ENCODE measurements around the gene L2HGDH. TPM values are rescaled to one million over a fixed set of nuclear protein-coding genes. Genes with fewer than 3 reads are reported as not detected.

L2HGDH gene
- total RNA-seq, 1 experiment from 2014 or later, result 24.0 TPM

DNA sequence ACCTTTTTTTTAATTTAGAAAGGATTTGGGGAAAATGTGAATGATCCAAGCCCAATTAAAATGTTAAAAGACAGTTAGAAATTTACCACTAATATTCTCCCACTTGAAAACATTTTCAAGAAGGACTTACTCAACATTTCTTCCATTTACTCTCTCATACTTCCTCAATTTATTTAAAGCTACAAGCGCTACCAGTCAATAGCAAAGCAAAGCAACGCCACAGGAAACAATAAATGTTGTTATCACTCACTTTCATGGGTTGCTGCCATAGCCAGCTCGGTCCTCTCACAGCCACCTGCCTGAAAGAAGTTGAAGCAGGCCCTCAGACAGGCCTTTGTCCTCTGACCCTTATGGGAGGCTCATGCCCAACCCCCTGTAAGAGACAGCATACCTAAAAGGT lies 74.6 kb downstream of the L2HGDH start (continued):
- TF ChIP-seq ESRRA (CRISPR knock-in tag; IDR thresholded peaks at IDR 0.05; ENCODE audit: borderline replicate concordance) (no peak), ATF1 (CRISPR knock-in tag; IDR thresholded peaks at IDR 0.05) (no peak), KAT7 (CRISPR knock-in tag; IDR thresholded peaks at IDR 0.05; ENCODE audit: borderline replicate concordance) (no peak)

DNA sequence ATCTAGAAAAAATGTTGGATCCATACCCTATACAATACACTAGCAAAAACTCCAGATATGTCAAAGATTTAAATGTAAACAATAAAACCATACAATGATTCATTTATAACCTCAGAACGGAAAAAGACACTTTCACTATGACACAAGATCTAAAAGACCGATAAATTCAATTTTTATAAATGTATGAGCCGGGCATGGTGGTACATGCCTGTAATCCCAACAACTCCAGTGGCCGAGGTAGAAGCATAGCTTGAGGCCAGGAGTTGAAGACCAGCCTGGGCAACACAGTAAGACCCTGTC lies 78.1 kb downstream of the L2HGDH start:
- no peak overlapping the region for H3K4me3 Mint-ChIP-seq
- ATAC-seq, result no peak
- TF ChIP-seq, protein P1, sequence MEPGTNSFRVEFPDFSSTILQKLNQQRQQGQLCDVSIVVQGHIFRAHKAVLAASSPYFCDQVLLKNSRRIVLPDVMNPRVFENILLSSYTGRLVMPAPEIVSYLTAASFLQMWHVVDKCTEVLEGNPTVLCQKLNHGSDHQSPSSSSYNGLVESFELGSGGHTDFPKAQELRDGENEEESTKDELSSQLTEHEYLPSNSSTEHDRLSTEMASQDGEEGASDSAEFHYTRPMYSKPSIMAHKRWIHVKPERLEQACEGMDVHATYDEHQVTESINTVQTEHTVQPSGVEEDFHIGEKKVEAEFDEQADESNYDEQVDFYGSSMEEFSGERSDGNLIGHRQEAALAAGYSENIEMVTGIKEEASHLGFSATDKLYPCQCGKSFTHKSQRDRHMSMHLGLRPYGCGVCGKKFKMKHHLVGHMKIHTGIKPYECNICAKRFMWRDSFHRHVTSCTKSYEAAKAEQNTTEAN (CRISPR knock-in tag; IDR thresholded peaks at IDR 0.05), result no peak
- TF ChIP-seq, protein P2, sequence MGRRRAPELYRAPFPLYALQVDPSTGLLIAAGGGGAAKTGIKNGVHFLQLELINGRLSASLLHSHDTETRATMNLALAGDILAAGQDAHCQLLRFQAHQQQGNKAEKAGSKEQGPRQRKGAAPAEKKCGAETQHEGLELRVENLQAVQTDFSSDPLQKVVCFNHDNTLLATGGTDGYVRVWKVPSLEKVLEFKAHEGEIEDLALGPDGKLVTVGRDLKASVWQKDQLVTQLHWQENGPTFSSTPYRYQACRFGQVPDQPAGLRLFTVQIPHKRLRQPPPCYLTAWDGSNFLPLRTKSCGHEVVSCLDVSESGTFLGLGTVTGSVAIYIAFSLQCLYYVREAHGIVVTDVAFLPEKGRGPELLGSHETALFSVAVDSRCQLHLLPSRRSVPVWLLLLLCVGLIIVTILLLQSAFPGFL (CRISPR knock-in tag; IDR thresholded peaks at IDR 0.05; ENCODE audit: borderline replicate concordance), result no peak
- TF ChIP-seq ZNF138 (CRISPR knock-in tag; conservative IDR thresholded peaks at IDR 0.05), result no peak
- no peak for TF ChIP-seq TP53 (CRISPR knock-in tag; IDR thresholded peaks at IDR 0.05)
- TF ChIP-seq, protein P3, sequence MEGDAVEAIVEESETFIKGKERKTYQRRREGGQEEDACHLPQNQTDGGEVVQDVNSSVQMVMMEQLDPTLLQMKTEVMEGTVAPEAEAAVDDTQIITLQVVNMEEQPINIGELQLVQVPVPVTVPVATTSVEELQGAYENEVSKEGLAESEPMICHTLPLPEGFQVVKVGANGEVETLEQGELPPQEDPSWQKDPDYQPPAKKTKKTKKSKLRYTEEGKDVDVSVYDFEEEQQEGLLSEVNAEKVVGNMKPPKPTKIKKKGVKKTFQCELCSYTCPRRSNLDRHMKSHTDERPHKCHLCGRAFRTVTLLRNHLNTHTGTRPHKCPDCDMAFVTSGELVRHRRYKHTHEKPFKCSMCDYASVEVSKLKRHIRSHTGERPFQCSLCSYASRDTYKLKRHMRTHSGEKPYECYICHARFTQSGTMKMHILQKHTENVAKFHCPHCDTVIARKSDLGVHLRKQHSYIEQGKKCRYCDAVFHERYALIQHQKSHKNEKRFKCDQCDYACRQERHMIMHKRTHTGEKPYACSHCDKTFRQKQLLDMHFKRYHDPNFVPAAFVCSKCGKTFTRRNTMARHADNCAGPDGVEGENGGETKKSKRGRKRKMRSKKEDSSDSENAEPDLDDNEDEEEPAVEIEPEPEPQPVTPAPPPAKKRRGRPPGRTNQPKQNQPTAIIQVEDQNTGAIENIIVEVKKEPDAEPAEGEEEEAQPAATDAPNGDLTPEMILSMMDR (IDR thresholded peaks at IDR 0.05), result no peak
- TF ChIP-seq ATF1 (CRISPR knock-in tag; IDR thresholded peaks at IDR 0.05), result no peak
- TF ChIP-seq MYBL2 (CRISPR knock-in tag; IDR thresholded peaks at IDR 0.05), result no peak
- TF ChIP-seq FOXK1 (CRISPR knock-in tag; IDR thresholded peaks at IDR 0.05), result no peak
- TF ChIP-seq, protein P4, sequence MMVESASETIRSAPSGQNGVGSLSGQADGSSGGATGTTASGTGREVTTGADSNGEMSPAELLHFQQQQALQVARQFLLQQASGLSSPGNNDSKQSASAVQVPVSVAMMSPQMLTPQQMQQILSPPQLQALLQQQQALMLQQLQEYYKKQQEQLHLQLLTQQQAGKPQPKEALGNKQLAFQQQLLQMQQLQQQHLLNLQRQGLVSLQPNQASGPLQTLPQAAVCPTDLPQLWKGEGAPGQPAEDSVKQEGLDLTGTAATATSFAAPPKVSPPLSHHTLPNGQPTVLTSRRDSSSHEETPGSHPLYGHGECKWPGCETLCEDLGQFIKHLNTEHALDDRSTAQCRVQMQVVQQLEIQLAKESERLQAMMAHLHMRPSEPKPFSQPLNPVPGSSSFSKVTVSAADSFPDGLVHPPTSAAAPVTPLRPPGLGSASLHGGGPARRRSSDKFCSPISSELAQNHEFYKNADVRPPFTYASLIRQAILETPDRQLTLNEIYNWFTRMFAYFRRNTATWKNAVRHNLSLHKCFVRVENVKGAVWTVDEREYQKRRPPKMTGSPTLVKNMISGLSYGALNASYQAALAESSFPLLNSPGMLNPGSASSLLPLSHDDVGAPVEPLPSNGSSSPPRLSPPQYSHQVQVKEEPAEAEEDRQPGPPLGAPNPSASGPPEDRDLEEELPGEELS (CRISPR knock-in tag; IDR thresholded peaks at IDR 0.05), result no peak
- TF ChIP-seq, protein P5, sequence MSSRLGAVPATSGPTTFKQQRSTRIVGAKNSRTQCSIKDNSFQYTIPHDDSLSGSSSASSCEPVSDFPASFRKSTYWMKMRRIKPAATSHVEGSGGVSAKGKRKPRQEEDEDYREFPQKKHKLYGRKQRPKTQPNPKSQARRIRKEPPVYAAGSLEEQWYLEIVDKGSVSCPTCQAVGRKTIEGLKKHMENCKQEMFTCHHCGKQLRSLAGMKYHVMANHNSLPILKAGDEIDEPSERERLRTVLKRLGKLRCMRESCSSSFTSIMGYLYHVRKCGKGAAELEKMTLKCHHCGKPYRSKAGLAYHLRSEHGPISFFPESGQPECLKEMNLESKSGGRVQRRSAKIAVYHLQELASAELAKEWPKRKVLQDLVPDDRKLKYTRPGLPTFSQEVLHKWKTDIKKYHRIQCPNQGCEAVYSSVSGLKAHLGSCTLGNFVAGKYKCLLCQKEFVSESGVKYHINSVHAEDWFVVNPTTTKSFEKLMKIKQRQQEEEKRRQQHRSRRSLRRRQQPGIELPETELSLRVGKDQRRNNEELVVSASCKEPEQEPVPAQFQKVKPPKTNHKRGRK (CRISPR knock-in tag; IDR thresholded peaks at IDR 0.05; ENCODE audit: borderline replicate concordance), result no peak
- TF ChIP-seq GTF2I (CRISPR knock-in tag; conservative IDR thresholded peaks at IDR 0.05), result no peak
- TF ChIP-seq SOX15 (CRISPR knock-in tag; IDR thresholded peaks at IDR 0.05), result no peak
- TF ChIP-seq, protein P6, sequence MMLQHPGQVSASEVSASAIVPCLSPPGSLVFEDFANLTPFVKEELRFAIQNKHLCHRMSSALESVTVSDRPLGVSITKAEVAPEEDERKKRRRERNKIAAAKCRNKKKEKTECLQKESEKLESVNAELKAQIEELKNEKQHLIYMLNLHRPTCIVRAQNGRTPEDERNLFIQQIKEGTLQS (CRISPR knock-in tag; conservative IDR thresholded peaks at IDR 0.05), result no peak
- no peak for TF ChIP-seq FOXP1 (CRISPR knock-in tag; IDR thresholded peaks at IDR 0.05; ENCODE audit: borderline replicate concordance)
- no peak for DNase-seq (ENCODE audit: low spot score)
- CTCF ChIA-PET, result no interaction called here
- POLR2A ChIA-PET, result interaction anchor here (0.6 kb wide), 1 partner anchor 583 kb away, joined by 3 read pairs; no protein-coding TSS in a partner anchor
- H3K9me3 Mint-ChIP-seq, result peaks cover 11% of the 10 kb centered on the region
- no peaks in the 10 kb centered on the region for H3K27me3 Mint-ChIP-seq (ENCODE audit: low read depth)
- H3K4me1 Mint-ChIP-seq, result peaks cover 18% of the 10 kb centered on the region
- peaks cover under 1% of the 10 kb centered on the region for H3K36me3 Mint-ChIP-seq
- no peak overlapping the region for H3K27ac Mint-ChIP-seq

Data from WTC11 (cell line).